ENCODE data around the gene CCL2.

CCL2 gene

GRCh38 chr17:34275881-34276280 lies 20.8 kb downstream of the CCL2 start:
- no peak for DNase-seq

DNA sequence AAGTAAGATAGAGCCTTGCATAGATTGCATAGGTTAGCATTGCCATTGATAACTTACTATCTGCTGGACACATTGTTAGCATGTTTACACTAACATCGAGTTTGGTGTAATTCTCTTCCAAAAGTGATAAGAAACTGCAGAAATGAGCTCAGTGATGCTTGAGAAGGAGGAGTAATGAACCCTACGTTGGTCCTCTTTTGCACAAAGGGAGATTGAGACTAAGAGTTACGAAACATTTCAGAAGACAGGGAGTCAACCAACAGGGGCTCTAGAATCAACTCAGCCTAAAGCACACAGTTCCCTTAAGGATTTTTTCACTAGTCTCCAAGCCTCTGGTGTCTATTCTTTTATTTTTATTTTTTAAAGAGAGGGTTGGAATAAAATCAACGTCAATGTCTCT lies 21.7 kb downstream of the CCL2 start:
- no peak for DNase-seq

DNA sequence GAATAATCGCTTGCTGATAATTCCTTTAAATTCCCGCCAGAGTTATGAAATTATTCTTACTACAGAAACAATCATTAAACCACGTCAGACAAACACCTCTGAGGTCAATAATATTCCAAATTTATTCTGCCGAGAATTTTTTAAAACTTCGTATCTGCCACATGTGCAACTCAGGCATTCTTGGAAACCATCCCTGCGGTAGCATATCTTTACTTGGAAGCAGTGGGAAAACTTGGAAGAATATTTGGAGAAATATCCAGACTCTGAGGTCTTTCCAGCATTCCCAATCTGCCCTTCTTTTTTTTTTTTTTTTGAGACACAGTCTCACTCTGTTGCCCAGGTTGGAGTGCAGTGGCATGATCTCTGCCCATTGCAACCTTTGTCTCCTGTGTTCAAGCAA lies 28.5 kb downstream of the CCL2 start:
- DNase-seq, result no peak

- no peak for DNase-seq
Observed at GRCh38 chr17:34285286-34285792, 30.3 kb downstream of the CCL2 start, which contains the start of gene CCL11. Gene CCL11, plus strand, starts transcription at chr17:34285742. Its CDS starts 67 bp downstream, at chr17:34285809.

DNA sequence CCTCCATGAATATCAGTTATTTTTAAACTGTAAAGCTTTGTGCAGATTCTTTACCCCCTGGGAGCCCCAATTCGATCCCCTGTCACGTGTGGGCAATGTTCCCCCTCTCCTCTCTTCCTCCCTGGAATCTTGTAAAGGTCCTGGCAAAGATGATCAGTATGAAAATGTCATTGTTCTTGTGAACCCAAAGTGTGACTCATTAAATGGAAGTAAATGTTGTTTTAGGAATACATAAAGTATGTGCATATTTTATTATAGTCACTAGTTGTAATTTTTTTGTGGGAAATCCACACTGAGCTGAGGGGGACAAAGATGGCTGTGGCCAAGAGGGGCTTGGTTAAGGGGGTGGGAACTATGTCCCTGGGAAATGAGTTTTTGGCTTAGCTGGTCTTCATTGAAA lies 32.8 kb downstream of the CCL2 start:
- no peak for DNase-seq

DNA sequence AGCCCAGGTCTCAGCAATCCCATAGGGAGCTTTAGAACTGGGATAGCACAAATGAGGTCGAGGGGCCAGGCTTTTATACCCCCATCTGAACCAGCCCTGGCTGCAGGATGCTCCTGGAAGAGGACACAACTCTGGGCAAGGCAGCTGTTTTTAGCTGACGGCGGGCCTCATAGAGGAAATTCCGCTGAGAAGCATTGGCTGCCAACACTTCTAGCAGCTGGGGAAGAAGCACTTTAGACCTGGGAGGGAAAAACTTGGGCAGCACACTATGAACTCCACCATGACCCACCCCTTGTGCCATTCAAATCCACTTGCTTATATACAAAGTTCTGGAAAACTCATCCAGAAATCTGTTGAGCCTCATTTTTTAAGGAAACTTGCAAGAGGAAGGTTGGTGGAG lies 35.5 kb downstream of the CCL2 start:
- no peak for DNase-seq

- no peak for DNase-seq
Observed at GRCh38 chr17:34291721-34292348, 36.8 kb downstream of the CCL2 start.

DNA sequence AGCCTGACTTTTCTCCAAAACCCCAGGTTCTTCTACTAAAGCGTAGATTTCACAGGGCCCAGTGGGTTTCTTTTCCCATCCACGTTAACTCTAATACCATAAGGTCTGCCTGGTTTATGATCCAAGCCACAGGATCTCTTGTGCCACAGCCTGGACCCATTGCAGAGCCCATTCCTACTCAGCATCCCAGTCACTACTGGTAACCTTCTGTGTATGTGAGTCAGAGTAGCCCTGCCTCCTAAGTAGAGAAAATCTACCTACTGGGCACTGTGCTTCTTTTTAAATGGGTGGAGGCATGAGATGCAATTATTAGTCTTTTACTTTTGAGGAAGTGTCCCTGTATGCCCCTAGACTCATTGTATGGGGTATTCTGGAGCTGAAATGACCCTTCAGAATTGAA lies 43.9 kb downstream of the CCL2 start:
- no peak for DNase-seq

GRCh38 chr17:34299956-34300577 lies 45.0 kb downstream of the CCL2 start:
- DNase-seq, result no peak

- DNase-seq, result no peak
Observed at GRCh38 chr17:34300652-34301370, 45.7 kb downstream of the CCL2 start.

DNA sequence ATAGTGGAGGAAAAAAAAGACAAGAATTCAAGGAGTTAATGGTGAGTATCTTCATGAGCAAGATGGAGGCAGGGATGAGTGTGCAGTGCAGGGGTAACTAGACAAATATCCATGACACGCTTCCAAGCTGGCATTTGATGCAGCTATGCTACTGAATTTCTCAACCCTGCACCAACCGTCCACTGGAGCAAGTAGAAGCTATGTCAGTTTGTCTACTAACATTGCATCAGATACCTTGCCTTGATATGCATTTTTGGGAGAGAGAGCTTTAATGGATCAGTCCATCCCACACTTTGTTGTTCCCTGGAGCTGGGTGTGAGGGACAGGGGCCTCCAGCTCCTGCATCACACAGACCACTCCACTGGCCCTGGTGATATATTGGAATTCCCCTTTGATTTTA lies 46.9 kb downstream of the CCL2 start:
- DNase-seq, result no peak

GRCh38 chr17:34302636-34303035 lies 47.6 kb downstream of the CCL2 start:
- DNase-seq, result no peak

DNA sequence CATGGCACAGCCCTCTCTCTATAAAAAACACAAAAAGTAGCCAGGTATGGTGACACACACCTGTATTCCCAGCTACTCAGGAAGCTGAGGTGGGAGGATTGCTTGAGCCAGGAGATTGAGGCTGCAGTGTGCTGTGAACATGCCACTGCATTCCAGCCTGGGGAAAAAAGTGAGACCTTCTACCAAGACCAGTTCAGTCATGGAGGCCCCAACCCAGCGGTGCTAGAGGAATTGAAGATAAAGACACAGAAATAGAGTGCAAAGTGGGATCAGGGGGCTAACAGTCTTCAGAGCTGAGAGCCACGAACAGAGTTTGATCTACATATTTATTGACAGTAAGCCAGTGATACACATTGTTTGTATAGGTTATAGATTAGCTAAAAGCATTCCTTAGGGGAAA lies 48.5 kb downstream of the CCL2 start:
- DNase-seq, result no peak

DNA sequence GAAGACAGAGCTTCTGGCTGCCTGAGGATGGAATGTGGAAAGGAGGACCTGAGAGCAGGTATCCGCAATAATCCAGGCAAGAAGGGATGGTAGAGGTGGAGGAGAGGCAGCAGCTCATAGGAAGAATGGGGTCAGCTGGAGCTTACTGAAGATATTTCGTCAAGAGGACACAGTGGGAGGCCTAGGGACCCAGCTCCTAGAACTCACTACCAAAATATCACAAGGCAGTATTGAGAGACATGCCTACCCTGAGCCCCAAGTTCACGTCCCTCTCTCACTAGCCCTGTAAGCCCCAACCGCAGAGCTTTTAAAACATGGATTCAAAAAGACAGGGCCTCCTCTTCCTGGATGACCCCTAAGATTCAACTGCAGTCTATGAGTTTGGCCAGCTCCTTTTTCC lies 50.0 kb downstream of the CCL2 start:
- no peak for DNase-seq

- DNase-seq, result no peak
Observed at GRCh38 chr17:34305606-34306005, 50.5 kb downstream of the CCL2 start.

DNA sequence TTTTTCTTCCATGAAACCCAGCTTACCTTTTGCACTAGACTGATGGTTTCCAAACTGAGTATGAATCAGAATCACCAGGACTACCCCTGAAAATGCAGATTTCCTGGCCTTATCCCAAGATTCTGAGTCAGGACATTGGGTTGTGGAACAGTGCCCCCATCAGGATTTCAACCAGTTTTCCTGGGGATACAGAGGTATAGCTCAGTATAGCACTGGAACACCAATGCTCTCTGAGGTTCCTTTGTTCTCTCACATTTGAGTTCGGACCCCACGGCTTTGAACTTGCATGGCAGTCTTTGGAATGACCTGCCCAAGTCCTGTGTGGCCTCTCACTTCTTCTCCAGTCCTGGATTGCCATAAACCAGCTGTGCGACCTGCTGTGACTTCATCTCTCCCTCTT lies 51.4 kb downstream of the CCL2 start:
- no peak for DNase-seq

Data from activated naive CD4-positive, alpha-beta T cell (primary cell).